ENCODE measurements around the gene ASCC2. TPM values are rescaled to one million over a fixed set of nuclear protein-coding genes. Genes with fewer than 3 reads are reported as not detected.

Gene ASCC2
- total and polyA plus RNA-seq, 2 donors (not counting 1 experiment from before 2014, with no cell fraction given): 23.8 to 30.5 TPM

DNA sequence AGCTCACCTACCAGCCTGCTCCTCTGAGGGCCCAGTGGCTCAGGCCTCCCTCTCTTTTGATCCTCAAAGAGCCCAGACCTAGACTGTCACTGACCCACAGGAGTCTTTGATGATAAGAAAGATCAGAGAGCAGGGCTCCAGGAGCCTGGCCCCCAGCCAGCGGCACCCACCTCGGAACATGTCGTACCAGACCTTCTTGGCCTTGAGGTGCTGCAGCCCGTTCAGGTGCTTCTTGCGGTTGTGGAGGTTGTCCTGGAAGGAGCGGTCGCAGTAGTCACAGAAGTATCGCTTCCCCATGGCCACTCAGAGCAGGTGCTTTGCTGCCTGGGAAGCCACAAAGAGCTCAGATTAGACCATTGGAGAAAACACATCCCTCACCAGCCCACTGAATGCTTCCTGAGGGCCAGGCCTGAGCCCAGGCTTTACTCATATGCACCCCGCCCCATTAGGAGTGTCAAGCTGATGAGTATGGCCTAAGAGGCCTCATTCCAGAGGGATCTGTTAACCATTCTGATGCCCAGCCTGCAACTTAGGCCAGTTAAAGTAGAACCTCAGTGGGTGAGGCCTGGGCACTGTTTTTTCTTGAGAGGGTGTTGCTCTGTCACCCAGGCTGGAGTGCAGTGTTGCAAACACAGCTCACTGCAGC, 89.7 kb downstream of the ASCC2 start:
- no peak overlapping the region for H2AFZ ChIP-seq (ENCODE audit: low read length)
- H3K4me2 ChIP-seq (ENCODE audit: extremely low read depth, insufficient read depth, low read length): no peak overlapping the region
- DNase-seq (ENCODE audit: low read depth in 2 of 2): no peak
- no peaks in the 10 kb centered on the region for H3K79me2 ChIP-seq (ENCODE audit: control insufficient read depth, insufficient read depth, low read length)
- H3K9me3 ChIP-seq (ENCODE audit: control insufficient read depth, insufficient read depth, low read depth, low read length): no peaks in the 10 kb centered on the region
- H3K27ac ChIP-seq (ENCODE audit: insufficient read depth, low read length): no peak overlapping the region
- H3K9ac ChIP-seq (ENCODE audit: insufficient read depth, low read length): no peak overlapping the region
- TF ChIP-seq EZH2 (IDR thresholded peaks at IDR 0.05; ENCODE audit: low read length, missing control alignments): no peak
- TF ChIP-seq, protein P1, sequence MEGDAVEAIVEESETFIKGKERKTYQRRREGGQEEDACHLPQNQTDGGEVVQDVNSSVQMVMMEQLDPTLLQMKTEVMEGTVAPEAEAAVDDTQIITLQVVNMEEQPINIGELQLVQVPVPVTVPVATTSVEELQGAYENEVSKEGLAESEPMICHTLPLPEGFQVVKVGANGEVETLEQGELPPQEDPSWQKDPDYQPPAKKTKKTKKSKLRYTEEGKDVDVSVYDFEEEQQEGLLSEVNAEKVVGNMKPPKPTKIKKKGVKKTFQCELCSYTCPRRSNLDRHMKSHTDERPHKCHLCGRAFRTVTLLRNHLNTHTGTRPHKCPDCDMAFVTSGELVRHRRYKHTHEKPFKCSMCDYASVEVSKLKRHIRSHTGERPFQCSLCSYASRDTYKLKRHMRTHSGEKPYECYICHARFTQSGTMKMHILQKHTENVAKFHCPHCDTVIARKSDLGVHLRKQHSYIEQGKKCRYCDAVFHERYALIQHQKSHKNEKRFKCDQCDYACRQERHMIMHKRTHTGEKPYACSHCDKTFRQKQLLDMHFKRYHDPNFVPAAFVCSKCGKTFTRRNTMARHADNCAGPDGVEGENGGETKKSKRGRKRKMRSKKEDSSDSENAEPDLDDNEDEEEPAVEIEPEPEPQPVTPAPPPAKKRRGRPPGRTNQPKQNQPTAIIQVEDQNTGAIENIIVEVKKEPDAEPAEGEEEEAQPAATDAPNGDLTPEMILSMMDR (conservative IDR thresholded peaks at IDR 0.05 in 1 of 2, IDR thresholded peaks at IDR 0.05 in 1 of 2; ENCODE audit: low read depth in 1 of 2, low read length in 2 of 2): no peak
- H3K27me3 ChIP-seq (ENCODE audit: control insufficient read depth, insufficient read depth, low read length): no peaks in the 10 kb centered on the region
- H3K36me3 ChIP-seq (ENCODE audit: control insufficient read depth, insufficient read depth, low read length): no peaks in the 10 kb centered on the region
- H3K4me3 ChIP-seq (replicated peaks in 1 of 4; ENCODE audit: control extremely low read depth in 1 of 4, insufficient read depth in 1 of 4, low read depth in 3 of 4, low read length in 4 of 4): no peak overlapping the region
- no peaks in the 10 kb centered on the region for H3K4me1 ChIP-seq (ENCODE audit: control insufficient read depth, extremely low read depth, insufficient read depth, low read length)
- no peaks in the 10 kb centered on the region for H4K20me1 ChIP-seq (ENCODE audit: control insufficient read depth, extremely low read depth, insufficient read depth, low read length)

DNA sequence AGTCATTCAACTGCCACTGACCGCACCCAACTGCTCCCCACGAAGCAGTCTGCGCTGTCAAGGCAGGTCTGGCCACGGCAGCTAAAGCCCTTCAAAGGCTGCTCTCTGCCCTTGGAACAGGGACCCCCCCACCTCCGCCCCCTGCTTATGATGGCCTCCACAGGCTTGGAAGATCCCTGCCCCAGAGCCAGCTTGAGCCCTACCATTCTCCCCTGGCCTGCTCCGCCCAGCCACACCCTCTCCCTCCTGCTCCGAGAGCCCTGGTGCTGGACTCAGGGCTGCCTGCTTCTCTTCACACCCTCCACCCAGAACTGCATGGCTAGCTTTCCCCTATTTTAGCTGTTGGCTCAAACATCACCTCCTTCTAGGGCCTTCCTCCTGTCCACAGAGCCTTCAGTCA, 90.2 kb downstream of the ASCC2 start:
- TF ChIP-seq EZH2 (IDR thresholded peaks at IDR 0.05; ENCODE audit: low read length, missing control alignments): no peak
- TF ChIP-seq, protein P1 (conservative IDR thresholded peaks at IDR 0.05 in 1 of 2, IDR thresholded peaks at IDR 0.05 in 1 of 2; ENCODE audit: low read depth in 1 of 2, low read length in 2 of 2): no peak
- Histone ChIP-seq H3K79me2 (ENCODE audit: control insufficient read depth, insufficient read depth, low read length) (no peaks in the 10 kb centered on the region), H3K4me1 (ENCODE audit: control insufficient read depth, extremely low read depth, insufficient read depth, low read length) (no peaks in the 10 kb centered on the region), H3K27ac (ENCODE audit: insufficient read depth, low read length) (no peak overlapping the region), H3K9ac (ENCODE audit: insufficient read depth, low read length) (no peak overlapping the region), H3K4me2 (ENCODE audit: extremely low read depth, insufficient read depth, low read length) (no peak overlapping the region), H3K9me3 (ENCODE audit: control insufficient read depth, insufficient read depth, low read depth, low read length) (no peaks in the 10 kb centered on the region), H3K4me3 (replicated peaks in 1 of 4; ENCODE audit: control extremely low read depth in 1 of 4, insufficient read depth in 1 of 4, low read depth in 3 of 4, low read length in 4 of 4) (no peak overlapping the region), H2AFZ (ENCODE audit: low read length) (no peak overlapping the region), H3K27me3 (ENCODE audit: control insufficient read depth, insufficient read depth, low read length) (no peaks in the 10 kb centered on the region), H4K20me1 (ENCODE audit: control insufficient read depth, extremely low read depth, insufficient read depth, low read length) (no peaks in the 10 kb centered on the region), H3K36me3 (ENCODE audit: control insufficient read depth, insufficient read depth, low read length) (no peaks in the 10 kb centered on the region)
- no peak for DNase-seq (ENCODE audit: low read depth in 2 of 2)

DNA sequence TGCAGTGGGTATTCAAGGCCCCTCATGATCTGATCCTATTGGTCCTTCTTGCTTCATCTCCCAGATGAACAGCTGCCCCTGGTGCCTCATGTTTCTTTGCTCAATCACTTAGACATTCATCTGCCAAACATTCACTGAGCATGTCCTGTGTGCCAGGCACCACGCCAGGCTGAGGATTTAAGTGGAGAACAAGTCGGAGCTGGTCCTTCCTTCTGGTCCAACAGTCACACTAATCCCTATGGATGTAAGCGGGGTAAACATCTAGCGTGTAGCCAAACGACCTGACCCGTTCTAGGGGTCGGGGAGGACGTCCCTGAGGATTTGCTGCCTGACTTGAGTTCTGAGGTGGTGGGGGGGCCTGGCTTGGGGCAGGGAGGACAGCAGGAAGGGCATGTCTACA, 93.2 kb downstream of the ASCC2 start:
- H3K27ac ChIP-seq (ENCODE audit: insufficient read depth, low read length): no peak overlapping the region
- no peaks in the 10 kb centered on the region for H3K36me3 ChIP-seq (ENCODE audit: control insufficient read depth, insufficient read depth, low read length)
- H2AFZ ChIP-seq (ENCODE audit: low read length): no peak overlapping the region
- no peak overlapping the region for H3K9ac ChIP-seq (ENCODE audit: insufficient read depth, low read length)
- H4K20me1 ChIP-seq (ENCODE audit: control insufficient read depth, extremely low read depth, insufficient read depth, low read length): no peaks in the 10 kb centered on the region
- no peak overlapping the region for H3K4me2 ChIP-seq (ENCODE audit: extremely low read depth, insufficient read depth, low read length)
- TF ChIP-seq EZH2 (IDR thresholded peaks at IDR 0.05; ENCODE audit: low read length, missing control alignments): no peak
- TF ChIP-seq, protein P1 (conservative IDR thresholded peaks at IDR 0.05 in 1 of 2, IDR thresholded peaks at IDR 0.05 in 1 of 2; ENCODE audit: low read depth in 1 of 2, low read length in 2 of 2): no peak
- H3K4me3 ChIP-seq (replicated peaks in 1 of 4; ENCODE audit: control extremely low read depth in 1 of 4, insufficient read depth in 1 of 4, low read depth in 3 of 4, low read length in 4 of 4): no peak overlapping the region
- H3K27me3 ChIP-seq (ENCODE audit: control insufficient read depth, insufficient read depth, low read length): no peaks in the 10 kb centered on the region
- H3K79me2 ChIP-seq (ENCODE audit: control insufficient read depth, insufficient read depth, low read length): no peaks in the 10 kb centered on the region
- DNase-seq (ENCODE audit: low read depth in 2 of 2): peak; percentile 27 to 59
- no peaks in the 10 kb centered on the region for H3K4me1 ChIP-seq (ENCODE audit: control insufficient read depth, extremely low read depth, insufficient read depth, low read length)
- no peaks in the 10 kb centered on the region for H3K9me3 ChIP-seq (ENCODE audit: control insufficient read depth, insufficient read depth, low read depth, low read length)
